CD14-positive monocyte (primary cell): Measurements from ENCODE around the gene DNAJC12. TPM values are rescaled to one million over a fixed set of nuclear protein-coding genes. Genes with fewer than 3 reads are reported as not detected.
A peak's percentile ranks its signal among the peaks of the same experiment; 100 is the strongest.

Experiments
- DNase-seq, 3 donors: peaks; one replicate each; pipeline ENCODE4 v3.0.0-alpha.2; 2011 to 2022
- H2AFZ ChIP-seq: 2 replicates; pipeline ENCODE4 v1.6.0; 2012; ENCODE audit warnings: mild to moderate bottlenecking, low read depth, low read length, inconsistent platforms; ENCODE audit not compliant: insufficient read depth, poor library complexity, severe bottlenecking
- H3K27ac ChIP-seq, 2 donors: 1 replicate in 1 of 2; 2 replicates in 1 of 2; pipeline ENCODE4 v1.5.1; 2012 to 2013; ENCODE audit warnings: low read length in 2 of 2, control low read depth in 1 of 2, inconsistent platforms in 1 of 2, low read depth in 1 of 2, mild to moderate bottlenecking in 1 of 2
- H3K27me3 ChIP-seq, 2 donors: one replicate each; pipeline versions ENCODE4 v1.6.0 to v1.6.1; 2011 to 2013; ENCODE audit warnings: low read length in 2 of 2; ENCODE audit not compliant: control insufficient read depth in 2 of 2, insufficient read depth in 2 of 2
- H3K36me3 ChIP-seq, 2 donors: replicated peaks in 1 of 2; 1 replicate in 1 of 2; 2 replicates in 1 of 2; pipeline versions ENCODE4 v1.5.1 to v1.6.1; 2012 to 2013; ENCODE audit warnings: low read length in 2 of 2, control low read depth in 1 of 2, inconsistent platforms in 1 of 2, mild to moderate bottlenecking in 1 of 2; ENCODE audit not compliant: insufficient read depth in 2 of 2, control insufficient read depth in 1 of 2
- H3K4me1 ChIP-seq, 2 donors: 1 replicate in 1 of 2; 2 replicates in 1 of 2; pipeline versions ENCODE4 v1.5.1 to v1.6.1; 2012 to 2013; ENCODE audit warnings: low read length in 2 of 2, control low read depth in 1 of 2, inconsistent platforms in 1 of 2, mild to moderate bottlenecking in 1 of 2, moderate library complexity in 1 of 2; ENCODE audit not compliant: insufficient read depth in 2 of 2, control insufficient read depth in 1 of 2
- H3K4me2 ChIP-seq: replicated peaks from 2 replicates; pipeline ENCODE3; 2012; ENCODE audit warnings: low read length, moderate library complexity, mild to moderate bottlenecking; ENCODE audit not compliant: poor library complexity, severe bottlenecking; ENCODE audit errors: extremely low read depth
- H3K4me3 ChIP-seq, 3 experiments: fragments of 200-600 bp in 1 of 3; sonication (generic) in 1 of 3; replicated peaks in 1 of 3; 1 replicate in 2 of 3; 2 replicates in 1 of 3; pipeline ENCODE4 v1.5.1; 2011 to 2013; ENCODE audit warnings: low read length in 3 of 3, mild to moderate bottlenecking in 3 of 3, control low read depth in 2 of 3, low read depth in 2 of 3, inconsistent platforms in 1 of 3, moderate library complexity in 1 of 3
- H3K79me2 ChIP-seq: 2 replicates; pipeline ENCODE4 v1.6.0; 2012; ENCODE audit warnings: mild to moderate bottlenecking, control low read depth, inconsistent platforms, low read length, moderate library complexity; ENCODE audit not compliant: insufficient read depth
- H3K9ac ChIP-seq: 2 replicates; pipeline ENCODE4 v1.6.0; 2017; ENCODE audit warnings: low read length, mild to moderate bottlenecking; ENCODE audit not compliant: insufficient read depth, poor library complexity, severe bottlenecking
- H3K9me3 ChIP-seq, 2 donors: replicated peaks in 1 of 2; 1 replicate in 1 of 2; 2 replicates in 1 of 2; pipeline versions ENCODE4 v1.5.1 to v1.6.1; 2012 to 2013; ENCODE audit warnings: low read length in 2 of 2, control low read depth in 1 of 2; ENCODE audit not compliant: control insufficient read depth in 1 of 2, insufficient read depth in 1 of 2
- H4K20me1 ChIP-seq: 2 replicates; pipeline ENCODE4 v1.6.0; 2012; ENCODE audit warnings: mild to moderate bottlenecking, low read length, control low read depth, moderate library complexity; ENCODE audit not compliant: insufficient read depth
- H3K27ac Mint-ChIP-seq, 7 donors: one replicate each; pipeline ENCODE4 v1.8.0; 2020; ENCODE audit warnings: mild to moderate bottlenecking in 7 of 7, mixed read lengths in 7 of 7, moderate library complexity in 6 of 7, inconsistent platforms in 2 of 7
- H3K27me3 Mint-ChIP-seq, 3 donors: one replicate each; pipeline ENCODE4 v1.8.0; 2021 to 2022; ENCODE audit warnings: low read depth in 3 of 3, mild to moderate bottlenecking in 3 of 3, mixed read lengths in 3 of 3, moderate library complexity in 3 of 3, inconsistent platforms in 1 of 3
- H3K36me3 Mint-ChIP-seq, 2 donors: one replicate each; pipeline ENCODE4 v1.8.0; 2020; ENCODE audit warnings: mixed read lengths in 2 of 2, inconsistent platforms in 1 of 2, mild to moderate bottlenecking in 1 of 2
- H3K4me1 Mint-ChIP-seq: one replicate; pipeline ENCODE4 v1.8.0; 2020; ENCODE audit warnings: mild to moderate bottlenecking, mixed read lengths
- H3K4me3 Mint-ChIP-seq, 2 donors: one replicate each; pipeline ENCODE4 v1.8.0; 2020; ENCODE audit warnings: mild to moderate bottlenecking in 2 of 2, mixed read lengths in 2 of 2, moderate library complexity in 1 of 2
- H3K9me3 Mint-ChIP-seq, 7 donors: one replicate each; pipeline ENCODE4 v1.8.0; 2020 to 2022; ENCODE audit warnings: mixed read lengths in 7 of 7, mild to moderate bottlenecking in 6 of 7, moderate library complexity in 6 of 7, inconsistent platforms in 2 of 7
- CTCF ChIP-seq: fragments of 200-600 bp; IDR thresholded peaks from one replicate; pipeline ENCODE4 v1.8.0; 2022; ENCODE audit warnings: antibody characterized with exemption, mild to moderate bottlenecking
- WGBS: methylation state at CpG from one replicate; pipeline ENCODE4 v1.1.5; 2013; ENCODE audit warnings: missing lambda C conversion rate; ENCODE audit not compliant: insufficient coverage; 5-methylcytosine and 5-hydroxymethylcytosine counted together
- intact Hi-C, 2 donors: fragments of 100-400 bp; cut with micrococcal nuclease; formaldehyde crosslinking; loops; one replicate each; pipeline versions ENCODE4 v1.15.0 to v1.15.1; 2023
- polyA plus RNA-seq, 3 donors: library from polyadenylated mRNA; depleted of rRNA in 1 of 3; unstranded in 2 of 3; stranded (reverse) in 1 of 3; fragments of 300-500 nt in 2 of 3; fragments of >200 nt in 1 of 3; fragmentation: Illumina TruSeq in 2 of 3; gene quantifications; 1 replicate in 2 of 3; 2 replicates in 1 of 3; pipeline ENCODE4 v1.2.3, GENCODE V29; 2012 to 2021

The DNAJC12 gene
- polyA plus RNA-seq, 3 donors, result not detected

- WGBS, result 100% methylated on average over 1 of the region's 2 CpGs
- Histone ChIP-seq H3K27me3 (no peaks in the 10 kb centered on the region), H3K36me3 (no peaks in the 10 kb centered on the region), H2AFZ (no peak overlapping the region), H3K4me3 (no peak overlapping the region), H3K4me2 (no peak overlapping the region), H4K20me1 (no peaks in the 10 kb centered on the region), H3K27ac (no peak overlapping the region), H3K4me1 (peaks cover 26 to 38% of the 10 kb centered on the region in 2 donors), H3K79me2 (no peaks in the 10 kb centered on the region), H3K9ac (no peak overlapping the region), H3K9me3 (no peaks in the 10 kb centered on the region)
- intact Hi-C loops, result no loop called here
- H3K4me3 Mint-ChIP-seq, result no peak overlapping the region
- H3K9me3 Mint-ChIP-seq, result peaks cover 0 to 2% (median 0%) of the 10 kb centered on the region in 7 donors
- DNase-seq, result no peak
- no peak overlapping the region for H3K27ac Mint-ChIP-seq
- H3K36me3 Mint-ChIP-seq, result no peaks in the 10 kb centered on the region
- TF ChIP-seq CTCF, result no peak
- peaks cover 0 to 2% (median 0%) of the 10 kb centered on the region in 3 donors for H3K27me3 Mint-ChIP-seq
- peaks cover 27% of the 10 kb centered on the region for H3K4me1 Mint-ChIP-seq
Observed at GRCh38 chr10:67767244-67767643, 70.7 kb downstream of the DNAJC12 start.

- Histone ChIP-seq H3K36me3 (no peaks in the 10 kb centered on the region), H3K9me3 (no peaks in the 10 kb centered on the region), H2AFZ (peak overlapping the region; percentile 87), H3K27me3 (no peaks in the 10 kb centered on the region), H3K9ac (peak overlapping the region; percentile 79), H3K4me3 (peak overlapping the region; percentile 81 to 99 (median 93)), H3K79me2 (no peaks in the 10 kb centered on the region), H3K27ac (peak overlapping the region; percentile 87 to 94), H4K20me1 (no peaks in the 10 kb centered on the region), H3K4me2 (peak overlapping the region; percentile 95), H3K4me1 (peaks cover 29 to 37% of the 10 kb centered on the region in 2 donors)
- H3K4me3 Mint-ChIP-seq, result peak overlapping the region; percentile 86 to 91
- DNase-seq, result peak; percentile 91 to 95 (median 93)
- WGBS, result 0% methylated on average over 44 of the region's 56 CpGs
- peaks cover 0 to 2% (median 1%) of the 10 kb centered on the region in 3 donors for H3K27me3 Mint-ChIP-seq
- peak overlapping the region; percentile 84 to 96 (median 92) for H3K27ac Mint-ChIP-seq
- H3K9me3 Mint-ChIP-seq, result peaks cover 0 to 6% (median 4%) of the 10 kb centered on the region in 7 donors
- peaks cover 24% of the 10 kb centered on the region for H3K4me1 Mint-ChIP-seq
- H3K36me3 Mint-ChIP-seq, result no peaks in the 10 kb centered on the region
- intact Hi-C loops, result loop anchor here in 1 of 2 donors (5.0 kb wide), 1 partner anchor 568 kb away; the partner anchor contains the start of genes HNRNPH3 and PBLD
- no peak for TF ChIP-seq CTCF
Observed at GRCh38 chr10:67764012-67764822, 73.8 kb downstream of the DNAJC12 start.
